HFFc6 (cell line): ENCODE data around the gene RAPGEF5. TPM values are rescaled to one million over a fixed set of nuclear protein-coding genes. Genes with fewer than 3 reads are reported as not detected.

ENCODE experiments used
- DNase-seq: peaks from one replicate; pipeline ENCODE4 v3.0.0-alpha.2; 2018
- H3K27ac Mint-ChIP-seq: 2 replicates; pipeline ENCODE4 v1.8.0; 2020; ENCODE audit warnings: mild to moderate bottlenecking, mixed read lengths
- H3K27me3 Mint-ChIP-seq: 2 replicates; pipeline ENCODE4 v1.8.0; 2021; ENCODE audit warnings: mild to moderate bottlenecking, moderate library complexity, mixed read lengths; ENCODE audit not compliant: insufficient read depth
- H3K36me3 Mint-ChIP-seq: 2 replicates; pipeline ENCODE4 v1.8.0; 2021; ENCODE audit warnings: low read depth, mixed read lengths
- H3K4me1 Mint-ChIP-seq: 2 replicates; pipeline ENCODE4 v1.8.0; 2020; ENCODE audit warnings: low read depth, mixed read lengths
- H3K4me3 Mint-ChIP-seq: 2 replicates; pipeline ENCODE4 v1.8.0; 2020; ENCODE audit warnings: mild to moderate bottlenecking, moderate library complexity, mixed read lengths
- H3K9me3 Mint-ChIP-seq: 2 replicates; pipeline ENCODE4 v1.8.0; 2020; ENCODE audit warnings: mild to moderate bottlenecking, mixed read lengths
- total RNA-seq, 6 experiments: library from RNA; stranded (reverse); fragmentation: NEBNext Ultra II Directional; extraction: Animal tissue kit (Norgen Biotek cat#: 25700); gene quantifications; 2 replicates in 1 of 6; 3 replicates in 5 of 6; pipeline ENCODE4 v1.2.3, GENCODE V29; 2021
- TF ChIP-seq, protein P1 (sequence below): fragments of 200-600 bp; sonication (generic); IDR thresholded peaks from 2 replicates; pipeline ENCODE4 v1.5.0; 2021; ENCODE audit warnings: antibody characterized with exemption, mild to moderate bottlenecking

RAPGEF5 gene
- total RNA-seq, 6 experiments from 2014 or later = 0.33 to 2.4 (median 1.3) TPM

GRCh38 chr7:22270371-22270770, 86.6 kb downstream of the RAPGEF5 start:
- TF ChIP-seq, protein P1, sequence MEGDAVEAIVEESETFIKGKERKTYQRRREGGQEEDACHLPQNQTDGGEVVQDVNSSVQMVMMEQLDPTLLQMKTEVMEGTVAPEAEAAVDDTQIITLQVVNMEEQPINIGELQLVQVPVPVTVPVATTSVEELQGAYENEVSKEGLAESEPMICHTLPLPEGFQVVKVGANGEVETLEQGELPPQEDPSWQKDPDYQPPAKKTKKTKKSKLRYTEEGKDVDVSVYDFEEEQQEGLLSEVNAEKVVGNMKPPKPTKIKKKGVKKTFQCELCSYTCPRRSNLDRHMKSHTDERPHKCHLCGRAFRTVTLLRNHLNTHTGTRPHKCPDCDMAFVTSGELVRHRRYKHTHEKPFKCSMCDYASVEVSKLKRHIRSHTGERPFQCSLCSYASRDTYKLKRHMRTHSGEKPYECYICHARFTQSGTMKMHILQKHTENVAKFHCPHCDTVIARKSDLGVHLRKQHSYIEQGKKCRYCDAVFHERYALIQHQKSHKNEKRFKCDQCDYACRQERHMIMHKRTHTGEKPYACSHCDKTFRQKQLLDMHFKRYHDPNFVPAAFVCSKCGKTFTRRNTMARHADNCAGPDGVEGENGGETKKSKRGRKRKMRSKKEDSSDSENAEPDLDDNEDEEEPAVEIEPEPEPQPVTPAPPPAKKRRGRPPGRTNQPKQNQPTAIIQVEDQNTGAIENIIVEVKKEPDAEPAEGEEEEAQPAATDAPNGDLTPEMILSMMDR = no peak
- no peaks in the 10 kb centered on the region for H3K36me3 Mint-ChIP-seq
- H3K4me1 Mint-ChIP-seq = peaks cover 31% of the 10 kb centered on the region
- H3K9me3 Mint-ChIP-seq = no peaks in the 10 kb centered on the region
- no peak overlapping the region for H3K27ac Mint-ChIP-seq
- no peak overlapping the region for H3K4me3 Mint-ChIP-seq
- no peak for DNase-seq
- H3K27me3 Mint-ChIP-seq = no peaks in the 10 kb centered on the region; the same call in 1 of the 2 replicates

GRCh38 chr7:22269963-22270362, 87.0 kb downstream of the RAPGEF5 start:
- DNase-seq = no peak
- TF ChIP-seq, protein P1 = no peak
- Mint-ChIP-seq H3K4me1 (peaks cover 31% of the 10 kb centered on the region), H3K27me3 (no peaks in the 10 kb centered on the region; the same call in 1 of the 2 replicates), H3K27ac (no peak overlapping the region), H3K4me3 (no peak overlapping the region), H3K36me3 (no peaks in the 10 kb centered on the region), H3K9me3 (no peaks in the 10 kb centered on the region)

- Mint-ChIP-seq H3K27ac (no peak overlapping the region), H3K9me3 (no peaks in the 10 kb centered on the region), H3K4me1 (peaks cover 31% of the 10 kb centered on the region), H3K4me3 (peak overlapping the region; percentile 16), H3K27me3 (no peaks in the 10 kb centered on the region; the same call in 1 of the 2 replicates), H3K36me3 (no peaks in the 10 kb centered on the region)
- TF ChIP-seq, protein P1 = no peak
- DNase-seq = no peak
These were observed 88.0 kb downstream of the RAPGEF5 start for GRCh38 chr7:22268884-22269421.

GRCh38 chr7:22267930-22268615, 88.9 kb downstream of the RAPGEF5 start:
- Mint-ChIP-seq H3K9me3 (no peaks in the 10 kb centered on the region), H3K27ac (0 out of 2 replicates have a peak overlapping the region, but pooled peaks have one; percentile 1), H3K4me1 (peaks cover 31% of the 10 kb centered on the region), H3K36me3 (no peaks in the 10 kb centered on the region), H3K4me3 (peak overlapping the region; percentile 29), H3K27me3 (no peaks in the 10 kb centered on the region; the same call in 1 of the 2 replicates)
- TF ChIP-seq, protein P1 = no peak
- DNase-seq = peak; percentile 1

GRCh38 chr7:22262538-22262937, 94.4 kb downstream of the RAPGEF5 start:
- Mint-ChIP-seq H3K9me3 (no peaks in the 10 kb centered on the region), H3K27me3 (no peaks in the 10 kb centered on the region; the same call in 1 of the 2 replicates)
- no peak for DNase-seq

More at GRCh38 chr7:22262538-22262937, 94.4 kb downstream of the RAPGEF5 start:
- no peaks in the 10 kb centered on the region for H3K36me3 Mint-ChIP-seq
- TF ChIP-seq, protein P1 = no peak
- H3K4me3 Mint-ChIP-seq = no peak overlapping the region
- H3K4me1 Mint-ChIP-seq = peaks cover under 1% of the 10 kb centered on the region; the same call in 1 of the 2 replicates
- H3K27ac Mint-ChIP-seq = no peak overlapping the region
